CD8-positive, alpha-beta memory T cell (primary cell): ENCODE measurements around the gene CNBP. TPM values are rescaled to one million over a fixed set of nuclear protein-coding genes. Genes with fewer than 3 reads are reported as not detected.
A peak's percentile ranks its signal among the peaks of the same experiment; 100 is the strongest.
"Not testable (repeated sequence)": the region's sequence is repeated elsewhere in the genome, so short reads cannot be mapped to it uniquely, and the experiment has no call there.

ENCODE experiments used
- CTCF ChIA-PET: fragments of 350-600 bp; sonication (Branson Sonifier 250); formaldehyde crosslinking; loops from one replicate; lab custom pipeline; 2021; ENCODE audit warnings: antibody characterized with exemption; lab: Charles Lee
- POLR2A ChIA-PET: fragments of 350-600 bp; sonication (Branson Sonifier 250); formaldehyde crosslinking; loops from one replicate; lab custom pipeline; 2021; ENCODE audit warnings: antibody characterized with exemption; lab: Charles Lee
- DNase-seq, 5 donors: peaks; one replicate each; pipeline versions ENCODE4 v3.0.0 to v3.0.0-alpha.2; 2020 to 2022; ENCODE audit warnings: mixed read lengths in 1 of 5
- H3K27ac ChIP-seq: one replicate; pipeline ENCODE4 v1.7.0; 2013; ENCODE audit warnings: low read depth, mild to moderate bottlenecking, low read length, moderate library complexity
- H3K27me3 ChIP-seq: 2 replicates; pipeline ENCODE4 v1.7.0; 2013; ENCODE audit warnings: low read length, mild to moderate bottlenecking; ENCODE audit not compliant: insufficient read depth, poor library complexity, severe bottlenecking
- H3K36me3 ChIP-seq: 2 replicates; pipeline ENCODE4 v1.7.0; 2013; ENCODE audit warnings: mild to moderate bottlenecking, low read length, moderate library complexity; ENCODE audit not compliant: insufficient read depth
- H3K4me1 ChIP-seq: 2 replicates; pipeline ENCODE4 v1.7.0; 2013; ENCODE audit warnings: mild to moderate bottlenecking, low read length, moderate library complexity; ENCODE audit not compliant: insufficient read depth
- H3K4me3 ChIP-seq: 2 replicates; pipeline ENCODE4 v1.7.0; 2013; ENCODE audit warnings: mild to moderate bottlenecking, low read length
- H3K9me3 ChIP-seq: 2 replicates; pipeline ENCODE4 v1.7.0; 2013; ENCODE audit warnings: mild to moderate bottlenecking, low read length
- H3K27ac Mint-ChIP-seq, 8 donors: one replicate each; pipeline ENCODE4 v1.8.0; 2020 to 2021; ENCODE audit warnings: mixed read lengths in 8 of 8, mild to moderate bottlenecking in 6 of 8, inconsistent platforms in 3 of 8, moderate library complexity in 3 of 8
- H3K27me3 Mint-ChIP-seq, 2 donors: one replicate each; pipeline ENCODE4 v1.8.0; 2020 to 2021; ENCODE audit warnings: mixed read lengths in 2 of 2, mild to moderate bottlenecking in 1 of 2, moderate library complexity in 1 of 2
- H3K36me3 Mint-ChIP-seq, 3 donors: one replicate each; pipeline ENCODE4 v1.8.0; 2020 to 2021; ENCODE audit warnings: mixed read lengths in 3 of 3, inconsistent platforms in 1 of 3, mild to moderate bottlenecking in 1 of 3
- H3K4me1 Mint-ChIP-seq, 3 donors: one replicate each; pipeline ENCODE4 v1.8.0; 2020 to 2021; ENCODE audit warnings: mixed read lengths in 3 of 3, inconsistent platforms in 1 of 3, mild to moderate bottlenecking in 1 of 3
- H3K4me3 Mint-ChIP-seq, 7 donors: one replicate each; pipeline ENCODE4 v1.8.0; 2020 to 2021; ENCODE audit warnings: mixed read lengths in 7 of 7, mild to moderate bottlenecking in 6 of 7, moderate library complexity in 4 of 7, inconsistent platforms in 2 of 7
- H3K9me3 Mint-ChIP-seq, 5 donors: one replicate each; pipeline ENCODE4 v1.8.0; 2020 to 2022; ENCODE audit warnings: mixed read lengths in 5 of 5, mild to moderate bottlenecking in 3 of 5, moderate library complexity in 2 of 5, inconsistent platforms in 1 of 5
- polyA plus RNA-seq: library from polyadenylated mRNA; unstranded; fragments of 300-500 nt; fragmentation: Illumina TruSeq; gene quantifications from one replicate; pipeline ENCODE4 v1.2.3, GENCODE V29; 2021
- total RNA-seq, 2 experiments: library from RNA; stranded (reverse); gene quantifications; one replicate each; pipeline ENCODE4 v1.2.3, GENCODE V29; 2021

Gene CNBP
- total and polyA plus RNA-seq, 3 experiments from 2014 or later = 474 to 931 (median 487) TPM

DNA sequence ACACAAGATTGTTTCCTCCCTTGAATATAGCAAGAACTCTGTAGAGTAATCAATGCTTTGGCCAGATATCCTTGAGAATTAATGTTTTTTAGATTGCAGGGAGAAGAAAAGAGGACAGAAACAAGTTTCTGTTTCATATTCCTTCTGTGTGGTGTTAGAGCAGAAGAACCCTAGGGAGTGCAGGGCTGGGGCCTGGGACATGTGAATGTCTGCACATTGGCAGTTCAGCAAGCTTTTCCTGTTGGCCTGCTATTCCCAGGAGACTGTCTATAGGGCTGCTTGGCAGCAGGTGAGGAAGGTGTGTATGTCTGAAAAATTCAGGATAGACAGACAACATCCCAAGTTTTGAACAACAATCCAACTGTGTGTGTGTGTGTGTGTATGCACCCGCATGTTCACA is 13.6 kb upstream of the CNBP start:
- Mint-ChIP-seq H3K36me3 (no peaks in the 10 kb centered on the region), H3K4me1 (no peaks in the 10 kb centered on the region), H3K27me3 (no peaks in the 10 kb centered on the region), H3K9me3 (no peaks in the 10 kb centered on the region), H3K27ac (peak overlapping the region in 1 of 8 donors; percentile 39), H3K4me3 (no peak overlapping the region)
- CTCF ChIA-PET = interaction anchor here (0.5 to 1.9 kb wide), 2 partner anchors 144 to 714 kb away, joined by 3 to 4 read pairs; no protein-coding TSS in a partner anchor
- no peak overlapping the region for H3K4me3 ChIP-seq
- no peaks in the 10 kb centered on the region for H3K36me3 ChIP-seq
- H3K4me1 ChIP-seq = no peaks in the 10 kb centered on the region
- POLR2A ChIA-PET = no interaction called here
- no peaks in the 10 kb centered on the region for H3K27me3 ChIP-seq
- no peaks in the 10 kb centered on the region for H3K9me3 ChIP-seq
- DNase-seq = no peak
- H3K27ac ChIP-seq = no peak overlapping the region

DNA sequence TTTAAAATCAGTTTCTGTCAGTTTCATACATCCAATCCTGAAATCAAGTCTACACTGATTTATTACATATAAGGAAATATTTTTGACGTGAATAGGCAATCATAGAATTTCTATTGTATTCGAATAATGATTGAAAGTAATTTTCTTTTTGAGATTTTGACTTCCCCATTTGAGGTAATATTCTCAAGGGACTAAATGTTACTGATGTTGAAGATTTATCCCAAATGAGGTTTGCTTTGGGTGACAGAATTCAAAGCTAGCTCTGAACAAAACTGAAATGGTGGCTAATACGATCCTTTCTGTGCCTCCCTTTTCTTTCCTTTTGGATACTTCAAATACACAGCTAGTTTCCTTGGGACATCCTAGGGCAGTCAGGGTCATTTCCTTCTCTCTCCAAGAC is 12.9 kb upstream of the CNBP start:
- Mint-ChIP-seq H3K4me1 (no peaks in the 10 kb centered on the region), H3K27ac (no peak overlapping the region), H3K27me3 (no peaks in the 10 kb centered on the region), H3K4me3 (no peak overlapping the region), H3K36me3 (no peaks in the 10 kb centered on the region), H3K9me3 (no peaks in the 10 kb centered on the region)
- ChIA-PET POLR2A (no interaction called here), CTCF (interaction anchor here (1.9 kb wide), 1 partner anchor 143 kb away, joined by 4 read pairs; no protein-coding TSS in a partner anchor)
- Histone ChIP-seq H3K36me3 (no peaks in the 10 kb centered on the region), H3K4me3 (no peak overlapping the region), H3K27me3 (no peaks in the 10 kb centered on the region), H3K27ac (no peak overlapping the region), H3K4me1 (no peaks in the 10 kb centered on the region), H3K9me3 (no peaks in the 10 kb centered on the region)
- DNase-seq = no peak

DNA sequence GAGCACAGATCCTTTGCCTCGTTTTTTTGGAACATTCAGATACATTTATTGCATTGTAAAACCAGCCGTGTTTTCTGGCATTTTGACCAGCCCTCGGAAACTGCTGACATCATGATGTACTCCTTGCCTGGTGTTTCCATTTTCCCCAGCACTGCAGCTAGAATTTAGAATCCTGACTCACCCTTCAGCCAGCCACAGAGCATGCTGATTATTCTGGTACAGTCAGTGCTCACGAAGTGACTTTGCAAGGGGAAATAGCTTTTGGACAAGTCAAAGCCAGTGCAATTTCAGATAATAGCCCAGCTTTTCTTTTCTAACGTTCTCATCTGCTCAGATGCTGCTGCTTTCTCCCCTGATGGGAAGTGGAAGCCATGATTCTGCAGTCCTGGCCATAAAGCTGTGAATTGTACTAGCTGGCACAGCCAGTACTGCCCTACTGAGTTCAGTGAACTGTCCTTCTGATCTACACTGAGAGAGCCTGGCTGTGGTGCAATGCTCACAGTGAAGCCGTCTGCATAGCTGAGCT is 12.1 kb upstream of the CNBP start:
- CTCF ChIA-PET = no interaction called here
- Histone ChIP-seq H3K9me3 (no peaks in the 10 kb centered on the region), H3K4me1 (no peaks in the 10 kb centered on the region), H3K36me3 (no peaks in the 10 kb centered on the region), H3K4me3 (no peak overlapping the region), H3K27me3 (no peaks in the 10 kb centered on the region), H3K27ac (peak overlapping the region; percentile 22)
- POLR2A ChIA-PET = no interaction called here
- DNase-seq = no peak
- Mint-ChIP-seq H3K9me3 (no peaks in the 10 kb centered on the region), H3K4me1 (no peaks in the 10 kb centered on the region), H3K36me3 (no peaks in the 10 kb centered on the region), H3K4me3 (no peak overlapping the region), H3K27ac (no peak overlapping the region), H3K27me3 (no peaks in the 10 kb centered on the region)

DNA sequence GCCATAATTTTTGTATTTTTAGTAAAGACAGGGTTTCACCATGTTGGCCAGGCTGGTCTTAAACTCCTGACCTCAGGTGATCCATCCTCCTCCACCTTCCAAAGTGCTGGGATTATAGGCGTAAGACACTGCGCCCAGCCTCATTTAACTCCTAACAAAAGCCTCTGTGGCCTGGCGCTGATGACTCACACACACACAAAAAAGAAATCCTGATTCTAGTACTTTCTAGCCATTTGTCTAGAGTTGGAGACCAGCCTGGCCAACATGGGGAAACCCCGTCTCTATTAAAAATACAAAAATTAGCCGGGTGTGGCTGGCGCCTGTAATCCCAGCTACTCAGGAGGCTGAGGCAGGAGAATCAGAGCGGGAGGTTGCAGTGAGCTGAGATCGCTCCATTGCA is 6.1 kb upstream of the CNBP start:
- H3K36me3 ChIP-seq, H3K4me1 ChIP-seq, H3K4me1 Mint-ChIP-seq, H3K4me3 ChIP-seq, POLR2A ChIA-PET, H3K27ac Mint-ChIP-seq, H3K9me3 ChIP-seq, H3K4me3 Mint-ChIP-seq, CTCF ChIA-PET, H3K27ac ChIP-seq, DNase-seq, H3K27me3 ChIP-seq, H3K36me3 Mint-ChIP-seq, H3K9me3 Mint-ChIP-seq, H3K27me3 Mint-ChIP-seq: not testable (repeated sequence)

DNA sequence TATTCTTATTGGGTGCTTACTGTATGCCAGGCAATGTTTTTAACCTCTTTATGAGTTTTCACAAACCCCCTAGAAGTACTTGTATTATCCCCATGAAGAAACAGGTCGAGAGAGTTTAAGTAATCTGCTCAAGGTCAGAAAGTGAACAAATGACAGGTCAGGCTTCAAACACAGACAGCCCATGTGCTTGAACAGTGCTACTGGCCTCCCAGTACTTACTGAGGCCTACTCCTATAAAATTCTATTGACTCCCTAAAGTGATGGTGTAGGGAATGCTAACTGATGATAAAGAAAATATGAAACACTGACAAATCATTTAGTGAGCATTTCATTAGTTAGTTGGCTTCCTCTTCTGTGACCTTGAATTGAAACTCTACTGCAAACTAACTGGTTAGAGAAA is 4.2 kb upstream of the CNBP start:
- CTCF ChIA-PET = no interaction called here

DNA sequence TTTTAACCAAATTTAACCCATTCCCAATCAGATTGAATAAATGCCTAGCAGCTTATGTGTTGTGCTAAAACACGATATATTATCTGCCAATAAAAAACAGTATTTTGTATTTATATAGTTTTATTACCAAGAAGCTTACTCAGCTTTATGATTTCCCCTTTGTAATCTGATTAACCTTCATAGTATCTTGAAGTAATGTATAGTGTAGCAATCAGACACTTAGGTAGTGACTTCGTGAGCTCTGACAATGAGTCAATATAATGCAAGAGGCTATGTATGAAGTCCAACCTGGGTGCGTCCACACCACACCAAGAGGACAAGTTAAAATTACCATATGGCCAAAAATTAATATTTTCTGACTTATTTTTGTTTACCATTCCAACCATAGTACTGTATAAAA is 2.1 kb upstream of the CNBP start:
- H3K36me3 Mint-ChIP-seq = peaks cover 0 to 29% (median 11%) of the 10 kb centered on the region in 3 donors

More for the DNA sequence above, 4.2 kb upstream of the CNBP start:
- Histone ChIP-seq H3K4me1 (no peaks in the 10 kb centered on the region), H3K27ac (no peak overlapping the region), H3K36me3 (peaks cover 4% of the 10 kb centered on the region), H3K27me3 (no peaks in the 10 kb centered on the region), H3K4me3 (no peak overlapping the region), H3K9me3 (no peaks in the 10 kb centered on the region)
- H3K4me3 Mint-ChIP-seq = peak overlapping the region in 1 of 7 donors; percentile 68
- peaks cover 0 to 12% (median 0%) of the 10 kb centered on the region in 3 donors for H3K36me3 Mint-ChIP-seq
- no peaks in the 10 kb centered on the region for H3K9me3 Mint-ChIP-seq
- POLR2A ChIA-PET = no interaction called here
- H3K27ac Mint-ChIP-seq = no peak overlapping the region
- no peak for DNase-seq
- peaks cover 8 to 13% (median 12%) of the 10 kb centered on the region in 3 donors for H3K4me1 Mint-ChIP-seq
- H3K27me3 Mint-ChIP-seq = no peaks in the 10 kb centered on the region

DNA sequence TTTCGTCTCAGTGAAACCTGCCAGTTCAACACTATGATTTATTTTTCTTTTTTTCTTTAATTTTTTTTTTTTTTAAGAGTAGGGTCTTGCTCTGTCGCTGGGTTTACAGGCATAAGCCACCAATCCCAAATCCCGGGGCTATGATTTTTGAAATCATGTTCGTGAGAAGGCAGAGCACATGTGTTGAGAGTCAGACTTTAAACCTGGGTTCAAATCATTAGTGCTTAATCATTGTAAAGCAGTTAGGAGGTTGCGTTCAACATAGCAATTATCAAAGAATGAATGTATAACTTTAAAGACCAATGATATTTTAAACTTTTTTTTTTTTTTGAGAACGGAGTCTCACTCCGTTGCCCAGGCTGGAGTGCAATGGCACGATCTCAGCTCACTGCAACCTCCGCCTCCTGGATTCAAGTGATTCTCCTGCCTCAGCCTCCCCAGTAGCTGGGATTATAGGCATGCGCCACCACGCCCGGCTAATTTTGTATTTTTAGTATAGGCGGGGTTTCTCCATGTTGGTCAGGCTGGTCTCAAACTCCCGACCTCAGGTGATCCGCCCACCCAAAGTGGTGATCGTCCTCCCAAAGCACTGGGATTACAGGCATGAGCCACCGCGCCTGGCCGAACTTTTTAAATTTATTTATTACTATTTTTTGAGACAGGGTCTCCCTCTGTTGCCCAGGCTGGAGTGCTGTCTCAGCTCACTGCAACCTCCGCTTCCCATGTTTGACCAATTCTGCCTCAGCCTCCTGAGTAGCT is 1.3 kb upstream of the CNBP start:
- H3K27me3 ChIP-seq, POLR2A ChIA-PET, DNase-seq, H3K9me3 ChIP-seq, H3K4me3 ChIP-seq, H3K9me3 Mint-ChIP-seq, H3K27me3 Mint-ChIP-seq, H3K36me3 ChIP-seq: not testable (repeated sequence)
- peaks cover 30 to 39% (median 36%) of the 10 kb centered on the region in 3 donors for H3K4me1 Mint-ChIP-seq
- Histone ChIP-seq H3K27ac (peak overlapping the region; percentile 98), H3K4me1 (peaks cover 18% of the 10 kb centered on the region)
- H3K27ac Mint-ChIP-seq = peak overlapping the region in 7 of 8 donors; percentile 50 to 99 (median 97)
- H3K4me3 Mint-ChIP-seq = peak overlapping the region; percentile 96 to 99 (median 97)
- peaks cover 4 to 37% (median 11%) of the 10 kb centered on the region in 3 donors for H3K36me3 Mint-ChIP-seq
- CTCF ChIA-PET = interaction anchor here (0.9 to 1.2 kb wide), 3 partner anchors 23 to 168 kb away, joined by 4 to 6 read pairs (median 4); no protein-coding TSS in a partner anchor

More for the DNA sequence above, 2.1 kb upstream of the CNBP start:
- ChIA-PET POLR2A (no interaction called here), CTCF (interaction anchor here (0.9 to 1.5 kb wide), 4 partner anchors 24 to 169 kb away, joined by 4 to 6 read pairs (median 4); no protein-coding TSS in a partner anchor)
- H3K27me3 Mint-ChIP-seq = no peaks in the 10 kb centered on the region
- H3K27ac Mint-ChIP-seq = peak overlapping the region in 2 of 8 donors; percentile 62 to 96
- H3K4me1 Mint-ChIP-seq = peaks cover 22 to 31% (median 28%) of the 10 kb centered on the region in 3 donors
- no peak for DNase-seq
- Histone ChIP-seq H3K27ac (no peak overlapping the region), H3K4me1 (peaks cover 10% of the 10 kb centered on the region), H3K27me3 (no peaks in the 10 kb centered on the region), H3K4me3 (no peak overlapping the region), H3K36me3 (peaks cover 4% of the 10 kb centered on the region), H3K9me3 (no peaks in the 10 kb centered on the region)
- H3K9me3 Mint-ChIP-seq = no peaks in the 10 kb centered on the region
- H3K4me3 Mint-ChIP-seq = peak overlapping the region in 4 of 7 donors; percentile 15 to 60 (median 37)

DNA sequence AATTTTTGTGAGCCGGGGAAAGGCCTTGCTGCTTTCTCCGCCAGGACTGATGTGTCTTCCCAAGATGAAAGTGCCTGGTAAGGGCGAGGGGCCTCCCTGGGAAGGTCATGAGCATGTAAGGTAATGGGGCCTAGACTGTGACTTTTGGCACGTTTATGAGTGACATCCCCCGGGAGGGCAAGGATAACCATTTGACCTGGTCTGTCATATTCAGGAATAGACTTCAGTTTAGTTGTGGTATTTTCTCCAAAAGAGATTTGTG is 631 bp upstream of the CNBP start:
- ChIA-PET POLR2A (interaction anchor here (0.6 to 5.3 kb wide), 5 partner anchors 22 to 215 kb away, joined by 3 to 32 read pairs (median 9); partner anchors contain the start of genes ISY1 and RAB43), CTCF (interaction anchor here (1.2 to 2.1 kb wide), 3 partner anchors 22 to 130 kb away, joined by 3 to 10 read pairs (median 5); no protein-coding TSS in a partner anchor)
- H3K4me1 Mint-ChIP-seq = peaks cover 33 to 44% (median 41%) of the 10 kb centered on the region in 3 donors
- H3K27me3 Mint-ChIP-seq = no peaks in the 10 kb centered on the region
- no peaks in the 10 kb centered on the region for H3K9me3 ChIP-seq
- peaks cover 24% of the 10 kb centered on the region for H3K4me1 ChIP-seq
- peak overlapping the region; percentile 70 for H3K4me3 ChIP-seq
- peak overlapping the region; percentile 96 to 99 (median 98) for H3K27ac Mint-ChIP-seq
- no peaks in the 10 kb centered on the region for H3K9me3 Mint-ChIP-seq
- peak overlapping the region; percentile 98 for H3K27ac ChIP-seq
- DNase-seq = no peak
- peaks cover 5 to 40% (median 11%) of the 10 kb centered on the region in 3 donors for H3K36me3 Mint-ChIP-seq
- peak overlapping the region; percentile 96 to 99 (median 97) for H3K4me3 Mint-ChIP-seq
- peaks cover 4% of the 10 kb centered on the region for H3K36me3 ChIP-seq
- H3K27me3 ChIP-seq = no peaks in the 10 kb centered on the region
